Skeletal muscle tissue (tissue), 4 donors: ENCODE results near the gene TIMP2. TPM values are rescaled to one million over a fixed set of nuclear protein-coding genes. Genes with fewer than 3 reads are reported as not detected.
A peak's percentile ranks its signal among the peaks of the same experiment; 100 is the strongest.

Source experiments
- H3K27ac ChIP-seq: one replicate; pipeline ENCODE4 v1.7.0; 2013; ENCODE audit warnings: mild to moderate bottlenecking, low read depth, low read length, inconsistent platforms
- H3K27me3 ChIP-seq, 3 donors: one replicate each; pipeline ENCODE4 v1.7.0; 2013; ENCODE audit warnings: low read length in 3 of 3; ENCODE audit not compliant: control insufficient read depth in 3 of 3, insufficient read depth in 3 of 3
- H3K36me3 ChIP-seq, 3 donors: one replicate each; pipeline ENCODE4 v1.7.0; 2013; ENCODE audit warnings: low read length in 3 of 3; ENCODE audit not compliant: control insufficient read depth in 3 of 3, insufficient read depth in 3 of 3
- H3K4me1 ChIP-seq, 3 donors: one replicate each; pipeline ENCODE4 v1.7.0; 2013; ENCODE audit warnings: low read length in 3 of 3, mild to moderate bottlenecking in 3 of 3; ENCODE audit not compliant: control insufficient read depth in 3 of 3, insufficient read depth in 3 of 3
- H3K4me3 ChIP-seq, 3 donors: one replicate each; pipeline ENCODE4 v1.7.0; 2013; ENCODE audit warnings: low read length in 3 of 3
- H3K9ac ChIP-seq, 3 donors: one replicate each; pipeline ENCODE4 v1.7.0; 2013; ENCODE audit warnings: low read length in 3 of 3, mild to moderate bottlenecking in 3 of 3, moderate library complexity in 2 of 3, low read depth in 1 of 3
- H3K9me3 ChIP-seq, 3 donors: one replicate each; pipeline ENCODE4 v1.7.0; 2013; ENCODE audit warnings: low read length in 3 of 3; ENCODE audit not compliant: control insufficient read depth in 3 of 3
- total RNA-seq: library from RNA; depleted of rRNA; stranded (reverse); fragments of >200 nt; gene quantifications from one replicate; pipeline ENCODE4 v1.2.3, GENCODE V29; 2014
- donor health status: Osteomylitis.

Gene TIMP2
- total RNA-seq, 1 donor from 2014 or later, result 39.7 TPM

DNA sequence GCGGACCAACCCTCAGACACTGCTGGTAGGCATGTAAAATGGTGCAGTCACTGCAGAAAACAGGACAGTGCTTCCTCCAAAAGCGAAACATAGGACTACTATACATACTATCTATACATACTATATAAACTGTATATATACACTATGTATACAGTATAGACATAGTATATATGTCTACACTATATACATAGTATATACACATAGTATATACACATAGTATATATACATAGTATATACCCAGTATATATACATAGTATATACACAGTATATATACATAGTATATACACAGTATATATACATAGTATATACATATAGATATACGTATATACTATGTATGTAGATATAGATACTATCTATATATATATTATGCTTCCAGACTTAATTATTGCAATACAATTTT is 78.1 kb downstream of the TIMP2 start:
- Histone ChIP-seq H3K9me3 (no peaks in the 10 kb centered on the region), H3K4me3 (no peak overlapping the region), H3K27me3 (no peaks in the 10 kb centered on the region), H3K36me3 (no peaks in the 10 kb centered on the region), H3K9ac (no peak overlapping the region), H3K27ac (no peak overlapping the region), H3K4me1 (no peaks in the 10 kb centered on the region)

DNA sequence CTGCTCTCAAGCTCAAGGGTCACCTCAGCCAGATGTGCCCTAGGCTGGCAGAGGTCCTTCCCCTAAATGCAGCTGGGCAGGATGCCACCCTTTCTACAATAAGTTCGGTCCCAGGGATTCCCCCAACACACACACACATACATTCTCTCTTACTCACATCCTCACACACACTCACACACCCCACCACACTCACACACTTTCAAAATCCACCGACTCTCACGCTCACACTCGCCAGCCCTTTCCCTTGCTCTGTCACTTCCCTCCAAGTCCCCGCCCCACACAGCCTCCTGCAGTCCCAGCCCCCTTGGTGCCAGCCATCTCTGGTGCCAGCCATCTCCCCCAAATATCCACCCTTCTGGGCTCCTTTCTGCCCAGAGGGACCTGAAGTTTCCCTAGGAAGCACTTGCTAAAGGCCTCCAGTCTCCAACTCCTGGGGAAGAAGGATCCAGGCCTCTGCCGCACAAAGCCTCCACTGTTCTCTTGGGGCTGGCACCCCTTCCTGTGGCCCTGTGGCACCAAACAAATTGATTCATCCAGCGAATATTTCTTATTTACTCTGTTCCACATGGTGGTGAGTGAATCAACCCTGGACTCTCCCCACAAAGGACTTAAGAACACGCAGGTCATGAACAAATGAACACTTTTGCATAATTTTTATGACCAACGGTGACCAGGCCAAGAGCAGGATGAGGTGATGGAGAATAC is 80.7 kb downstream of the TIMP2 start:
- Histone ChIP-seq H3K36me3 (no peaks in the 10 kb centered on the region), H3K4me1 (peaks cover 9 to 10% (median 9%) of the 10 kb centered on the region in 3 donors), H3K9ac (no peak overlapping the region), H3K27ac (no peak overlapping the region), H3K9me3 (no peaks in the 10 kb centered on the region), H3K4me3 (no peak overlapping the region), H3K27me3 (no peaks in the 10 kb centered on the region)

DNA sequence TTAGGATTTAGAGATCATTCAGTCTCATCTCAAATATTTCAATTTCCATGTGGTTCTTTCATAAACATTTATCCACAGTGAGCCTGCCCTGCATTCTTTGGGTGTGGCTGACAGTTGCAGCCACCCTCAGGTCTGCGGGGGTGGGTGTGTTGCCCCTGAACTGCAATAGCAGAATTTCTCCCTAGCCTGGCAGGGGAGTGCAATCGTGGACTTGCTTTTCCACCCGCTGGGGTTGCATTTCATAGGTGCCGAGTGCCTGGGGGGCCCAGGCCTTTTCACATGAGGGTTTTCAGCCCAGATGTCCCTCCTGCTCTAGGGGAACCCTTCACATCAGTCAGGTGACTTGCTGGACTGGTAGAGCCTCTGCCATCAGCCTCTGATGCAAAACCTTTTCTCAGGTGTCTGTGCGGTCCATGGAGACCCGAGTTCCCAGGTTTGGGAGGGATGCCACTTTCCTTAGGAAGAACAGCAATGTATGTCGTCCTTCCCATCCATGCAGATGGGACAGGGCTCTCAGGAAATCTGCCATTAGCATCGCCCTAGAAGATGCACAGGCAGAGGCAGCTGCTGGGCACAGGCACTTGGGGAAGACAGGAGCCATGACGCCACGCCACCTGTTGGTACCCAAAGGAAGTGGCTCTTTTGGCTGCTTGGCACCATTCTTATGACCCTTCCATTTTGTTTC is 82.2 kb downstream of the TIMP2 start:
- H3K36me3 ChIP-seq, result no peaks in the 10 kb centered on the region
- H3K4me3 ChIP-seq, result no peak overlapping the region
- peaks cover 20 to 22% (median 21%) of the 10 kb centered on the region in 3 donors for H3K4me1 ChIP-seq
- H3K9ac ChIP-seq, result no peak overlapping the region
- no peak overlapping the region for H3K27ac ChIP-seq
- no peaks in the 10 kb centered on the region for H3K27me3 ChIP-seq
- H3K9me3 ChIP-seq, result no peaks in the 10 kb centered on the region

DNA sequence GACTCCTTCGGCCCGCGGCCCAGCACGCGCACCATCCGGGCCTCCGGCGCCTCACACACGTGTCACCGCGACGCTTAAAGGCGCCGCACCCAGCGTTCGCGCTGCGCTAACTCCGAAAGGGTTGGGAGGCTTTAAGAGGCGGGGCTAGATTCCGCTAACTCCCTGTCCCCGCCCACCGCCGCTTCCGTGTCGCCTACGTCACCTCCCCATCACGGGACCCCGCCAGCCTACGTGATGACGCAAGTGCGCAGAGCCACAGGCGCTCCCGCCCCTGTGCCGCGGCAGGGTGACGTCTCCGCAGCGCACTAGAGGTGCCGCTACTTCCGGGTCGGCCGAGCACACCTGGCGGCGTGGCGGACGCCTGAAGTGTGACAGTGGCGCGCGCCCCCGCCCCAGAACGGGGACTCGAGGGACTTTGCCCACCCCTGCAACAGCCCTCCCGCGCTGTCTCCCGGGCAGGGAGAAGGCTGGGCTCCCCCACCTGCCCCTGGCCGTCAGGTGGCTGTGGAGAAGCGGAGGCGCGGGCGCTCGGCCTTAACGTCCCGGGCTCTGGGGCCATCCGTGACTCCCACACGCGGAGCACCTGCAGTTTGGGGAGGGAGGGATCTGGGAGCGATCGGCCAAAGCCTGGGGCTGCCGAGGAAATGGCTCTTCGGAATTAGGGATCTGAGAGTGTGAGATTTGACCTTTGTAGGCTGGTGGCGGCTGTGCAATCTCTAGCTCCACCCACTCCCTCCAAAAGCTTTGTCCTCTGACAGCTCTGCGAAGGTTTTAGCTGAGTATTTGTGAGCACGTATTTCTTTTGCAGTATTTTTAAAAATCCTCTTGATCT is 84.2 kb downstream of the TIMP2 start, which contains the start of gene USP36:
USP36 (minus strand) TSS at position 35 of the 832 bp plus-strand sequence. CDS start 4,451 bp downstream, outside the sequence.
- Histone ChIP-seq H3K27me3 (no peaks in the 10 kb centered on the region), H3K4me1 (peaks cover 21 to 24% (median 22%) of the 10 kb centered on the region in 3 donors), H3K9me3 (no peaks in the 10 kb centered on the region), H3K9ac (peak within 1 kb of the TSS; percentile 95 to 99 (median 97)), H3K27ac (peak within 1 kb of the TSS; percentile 99), H3K4me3 (peak within 1 kb of the TSS; percentile 77 to 94 (median 85)), H3K36me3 (peaks cover 13 to 19% (median 15%) of the 10 kb centered on the region in 3 donors)

- peak overlapping the region; percentile 99 for H3K27ac ChIP-seq
- H3K9ac ChIP-seq, result peak overlapping the region; percentile 83 to 97 (median 95)
- no peaks in the 10 kb centered on the region for H3K9me3 ChIP-seq
- no peaks in the 10 kb centered on the region for H3K27me3 ChIP-seq
- H3K36me3 ChIP-seq, result peaks cover 18 to 24% (median 21%) of the 10 kb centered on the region in 3 donors
- peak overlapping the region; percentile 77 to 94 (median 85) for H3K4me3 ChIP-seq
- peaks cover 21 to 24% (median 22%) of the 10 kb centered on the region in 3 donors for H3K4me1 ChIP-seq
These were observed 84.7 kb downstream of the TIMP2 start for GRCh38 chr17:78840530-78840779.

GRCh38 chr17:78839762-78840529 is 85.2 kb downstream of the TIMP2 start:
- peak overlapping the region; percentile 99 for H3K27ac ChIP-seq
- peaks cover 21 to 24% (median 22%) of the 10 kb centered on the region in 3 donors for H3K4me1 ChIP-seq
- H3K9me3 ChIP-seq, result no peaks in the 10 kb centered on the region
- no peaks in the 10 kb centered on the region for H3K27me3 ChIP-seq
- H3K9ac ChIP-seq, result peak overlapping the region; percentile 83 to 97 (median 95)
- peak overlapping the region; percentile 77 to 94 (median 85) for H3K4me3 ChIP-seq
- H3K36me3 ChIP-seq, result peaks cover 24 to 29% (median 26%) of the 10 kb centered on the region in 3 donors

DNA sequence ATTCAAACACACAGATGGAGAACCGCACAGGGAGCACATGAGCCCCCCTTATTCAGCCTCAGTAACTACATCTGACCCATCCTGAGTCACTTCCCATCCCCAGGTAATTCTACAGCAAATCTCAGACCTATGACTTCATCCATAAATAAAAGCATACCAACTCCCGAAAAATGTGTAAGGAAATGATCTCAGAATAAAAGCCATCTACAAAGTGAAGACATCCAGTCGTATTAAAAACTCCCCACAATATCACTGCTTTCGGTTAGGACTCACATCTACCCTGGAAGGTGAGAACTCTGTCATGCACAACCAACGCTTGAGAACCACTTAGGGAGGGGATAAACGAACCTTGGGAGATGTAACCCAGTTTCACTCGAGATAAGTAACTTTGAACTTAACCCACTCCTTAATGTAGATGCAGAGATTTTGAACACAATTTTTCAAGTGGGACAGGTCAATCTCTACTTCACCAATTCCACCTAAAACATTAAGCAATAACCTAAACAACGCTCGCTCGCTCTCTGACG is 85.9 kb downstream of the TIMP2 start:
- Histone ChIP-seq H3K27me3 (no peaks in the 10 kb centered on the region), H3K9me3 (no peaks in the 10 kb centered on the region), H3K27ac (peak overlapping the region; percentile 99), H3K4me3 (peak overlapping the region; percentile 77 to 94 (median 85)), H3K4me1 (peaks cover 21 to 24% (median 22%) of the 10 kb centered on the region in 3 donors), H3K36me3 (peaks cover 27 to 33% (median 32%) of the 10 kb centered on the region in 3 donors), H3K9ac (peak overlapping the region; percentile 83 to 97 (median 95))

GRCh38 chr17:78838574-78839005 is 86.6 kb downstream of the TIMP2 start:
- H3K27me3 ChIP-seq, result no peaks in the 10 kb centered on the region
- peak overlapping the region in 1 of 3 donors; percentile 83 for H3K9ac ChIP-seq
- H3K9me3 ChIP-seq, result no peaks in the 10 kb centered on the region
- peaks cover 27 to 39% (median 37%) of the 10 kb centered on the region in 3 donors for H3K36me3 ChIP-seq
- peak overlapping the region in 2 of 3 donors; percentile 6 to 85 for H3K4me3 ChIP-seq
- no peak overlapping the region for H3K27ac ChIP-seq
- H3K4me1 ChIP-seq, result peaks cover 21 to 24% (median 22%) of the 10 kb centered on the region in 3 donors

DNA sequence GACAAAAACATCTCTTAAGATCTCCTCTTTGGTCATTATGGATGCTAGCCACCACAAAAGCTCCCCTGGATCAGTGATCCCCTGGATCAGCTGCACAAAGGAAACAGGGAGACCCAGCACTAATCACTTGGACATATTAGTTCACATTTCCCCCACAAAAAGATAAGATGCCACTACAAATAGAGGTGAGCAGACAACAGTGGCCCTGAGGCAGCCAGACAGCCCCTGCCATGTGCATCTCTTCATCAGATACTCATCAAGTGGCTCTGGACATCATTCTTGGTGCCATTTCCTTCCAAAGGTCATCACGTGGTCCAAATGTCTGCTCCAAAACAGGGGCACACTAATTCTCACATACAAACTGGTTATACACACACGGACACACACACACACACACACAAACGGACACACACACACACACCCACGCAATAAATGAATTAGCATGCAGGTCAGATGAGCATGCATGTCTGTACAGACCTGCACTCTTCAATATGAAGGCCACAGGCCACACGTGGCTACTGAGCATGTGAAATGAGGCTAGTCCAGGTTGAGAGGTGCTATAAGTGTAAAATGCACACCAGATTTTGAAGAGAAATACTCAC is 88.7 kb downstream of the TIMP2 start:
- Histone ChIP-seq H3K4me1 (peaks cover 19 to 22% (median 20%) of the 10 kb centered on the region in 3 donors), H3K9me3 (no peaks in the 10 kb centered on the region), H3K36me3 (peaks cover 45 to 55% (median 54%) of the 10 kb centered on the region in 3 donors), H3K27me3 (no peaks in the 10 kb centered on the region), H3K9ac (no peak overlapping the region), H3K4me3 (no peak overlapping the region), H3K27ac (no peak overlapping the region)
